Upper lobe of left lung (tissue), 6 donors: ENCODE measurements around the gene MLPH. TPM values are rescaled to one million over a fixed set of nuclear protein-coding genes. Genes with fewer than 3 reads are reported as not detected.

Source experiments
- ATAC-seq, 2 donors: fragments of 200-7000 bp; cut with Tn5 transposase; one replicate each; pipeline ENCODE4 v1.9.1; 2022; ENCODE audit warnings: mild to moderate bottlenecking in 2 of 2, moderate library complexity in 2 of 2; ENCODE audit not compliant: low FRiP score in 2 of 2
- DNase-seq, 2 donors: peaks; one replicate each; pipeline ENCODE4 v3.0.0-alpha.2; 2019 to 2020
- H3K27ac ChIP-seq, 4 donors: fragments of 200-600 bp; sonication (generic); one replicate each; pipeline ENCODE4 v1.5.1; 2016 to 2019
- H3K27me3 ChIP-seq, 4 donors: fragments of 200-600 bp; sonication (generic); one replicate each; pipeline ENCODE4 v1.5.1; 2017 to 2019
- H3K36me3 ChIP-seq, 4 donors: fragments of 200-600 bp; sonication (generic); one replicate each; pipeline ENCODE4 v1.5.1; 2016 to 2019
- H3K4me1 ChIP-seq, 4 donors: fragments of 200-600 bp; sonication (generic); one replicate each; pipeline ENCODE4 v1.5.1; 2018 to 2019
- H3K4me3 ChIP-seq, 4 donors: fragments of 200-600 bp; sonication (generic); one replicate each; pipeline ENCODE4 v1.5.1; 2017 to 2019; ENCODE audit warnings: mild to moderate bottlenecking in 2 of 4, moderate library complexity in 1 of 4
- H3K9me3 ChIP-seq, 4 donors: fragments of 200-600 bp; sonication (generic); one replicate each; pipeline ENCODE4 v1.5.1; 2018 to 2019
- CTCF ChIP-seq, 6 experiments: fragments of 450-650 bp in 4 of 6; fragments of 200-600 bp in 2 of 6; sonication (generic) in 2 of 6; IDR thresholded peaks; one replicate each; pipeline ENCODE4 v1.5.1; 2016 to 2019; ENCODE audit warnings: antibody characterized with exemption in 6 of 6
- EP300 ChIP-seq, 4 donors: sonication (generic); formaldehyde crosslinking; IDR thresholded peaks; one replicate each; pipeline ENCODE4 v1.5.1; 2017; ENCODE audit warnings: antibody characterized with exemption in 4 of 4, control low read depth in 2 of 4
- POLR2A ChIP-seq, 4 donors: fragments of 450-650 bp; IDR thresholded peaks; one replicate each; pipeline ENCODE4 v1.5.1; 2016 to 2017; ENCODE audit warnings: antibody characterized with exemption in 4 of 4, mild to moderate bottlenecking in 2 of 4
- POLR2AphosphoS5 ChIP-seq, 2 donors: sonication (generic); formaldehyde crosslinking; IDR thresholded peaks; one replicate each; pipeline ENCODE4 v1.5.1; 2017; ENCODE audit warnings: antibody characterized with exemption in 2 of 2
- WGBS, 2 donors: methylation state at CpG; one replicate each; pipeline ENCODE4 v1.1.5; 2017 to 2018; 5-methylcytosine and 5-hydroxymethylcytosine counted together
- total RNA-seq, 6 donors: library from RNA; depleted of rRNA in 4 of 6; stranded (reverse); fragments of >200 nt in 4 of 6; gene quantifications; one replicate each; pipeline versions ENCODE4 v1.1.0 to v1.2.1, GENCODE V29; 2016 to 2021
- donor health status: DM: no; HTN: no; CAD: no; lungs with moderate emphysema.
- donor health status: DM: no; HTN: yes; CAD: no; lungs with severe emphysema.

The MLPH gene
- total RNA-seq, 6 donors from 2014 or later, result 289 to 1,452 (median 502) TPM

DNA sequence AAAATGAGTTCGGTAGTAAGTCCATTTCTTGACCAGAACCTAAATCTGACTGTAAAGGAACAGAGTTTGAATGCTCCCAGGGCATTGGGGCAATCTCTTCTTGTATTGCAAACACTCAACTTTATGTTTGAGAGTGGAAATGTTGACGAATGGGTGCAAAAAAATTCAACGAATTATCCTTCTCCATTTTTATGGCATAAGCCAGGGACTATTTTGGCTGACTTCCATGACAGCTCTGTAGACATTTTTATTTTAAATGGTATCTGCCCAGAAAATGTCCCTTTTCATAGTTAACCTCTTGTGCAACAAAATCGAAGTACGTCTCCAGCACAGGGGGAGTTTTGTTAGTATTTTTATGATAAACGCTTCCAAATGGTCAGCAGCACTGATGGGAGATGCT, 3.7 kb downstream of the MLPH start:
- H3K4me3 ChIP-seq, result no peak overlapping the region
- H3K4me1 ChIP-seq, result peaks cover 10 to 34% (median 15%) of the 10 kb centered on the region in 4 donors
- DNase-seq (no peak), ATAC-seq (no peak)
- TF ChIP-seq CTCF (IDR thresholded peaks at IDR 0.05) (no peak), EP300 (IDR thresholded peaks at IDR 0.05) (no peak), POLR2AphosphoS5 (IDR thresholded peaks at IDR 0.05) (no peak), POLR2A (IDR thresholded peaks at IDR 0.05) (no peak)
- H3K27ac ChIP-seq, result peak overlapping the region in 1 of 4 donors; percentile 95
- H3K27me3 ChIP-seq, result peaks cover 0 to 20% (median 5%) of the 10 kb centered on the region in 4 donors
- peaks cover 3 to 30% (median 6%) of the 10 kb centered on the region in 4 donors for H3K36me3 ChIP-seq
- 65 to 66% methylated on average over 6 of the region's 6 CpGs for WGBS, 2 donors
- H3K9me3 ChIP-seq, result peaks cover 8 to 15% (median 10%) of the 10 kb centered on the region in 4 donors

DNA sequence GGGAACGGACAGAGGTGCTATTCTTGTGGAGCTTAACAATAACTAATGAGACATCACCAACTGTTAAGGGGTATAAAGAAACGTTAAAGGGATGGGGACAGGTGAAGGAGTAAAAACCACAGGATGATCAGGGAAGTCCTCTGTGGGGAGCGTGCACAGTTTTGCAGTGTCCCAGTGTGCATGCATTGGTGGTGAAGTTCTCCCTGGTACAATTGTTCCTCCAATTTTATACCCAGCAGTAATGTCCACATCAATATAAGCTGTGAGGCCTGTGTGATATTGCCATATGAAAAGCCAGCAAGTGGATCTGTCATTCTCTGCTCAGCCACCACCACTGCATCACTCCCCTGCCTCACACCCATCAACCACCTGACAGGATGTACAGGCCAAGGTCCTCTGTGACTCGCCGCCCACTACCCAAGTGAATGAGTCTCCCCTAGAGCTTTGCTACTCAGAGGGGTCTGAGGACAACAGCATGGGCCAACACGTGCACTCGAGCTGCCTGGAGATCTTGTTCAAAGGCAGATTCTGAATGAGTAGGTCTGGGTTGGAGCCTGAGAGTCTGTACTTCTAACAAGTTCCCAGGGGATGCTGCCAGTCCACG, 4.6 kb downstream of the MLPH start:
- Histone ChIP-seq H3K4me3 (no peak overlapping the region), H3K27me3 (peaks cover 0 to 16% (median 3%) of the 10 kb centered on the region in 4 donors), H3K36me3 (peaks cover 3 to 30% (median 7%) of the 10 kb centered on the region in 4 donors), H3K9me3 (peaks cover 8 to 15% (median 10%) of the 10 kb centered on the region in 4 donors), H3K27ac (no peak overlapping the region), H3K4me1 (peaks cover 8 to 26% (median 16%) of the 10 kb centered on the region in 4 donors)
- TF ChIP-seq POLR2AphosphoS5 (IDR thresholded peaks at IDR 0.05) (no peak), CTCF (IDR thresholded peaks at IDR 0.05) (no peak), POLR2A (IDR thresholded peaks at IDR 0.05) (no peak), EP300 (IDR thresholded peaks at IDR 0.05) (no peak)
- 91% methylated on average over 6 to 8 of the region's 8 CpGs for WGBS, 2 donors
- no peak for ATAC-seq
- peak in 1 of 2 donors; percentile 9 for DNase-seq

GRCh38 chr2:237492137-237492890, 5.3 kb downstream of the MLPH start:
- no peak for ATAC-seq

GRCh38 chr2:237494066-237494465, 7.0 kb downstream of the MLPH start:
- DNase-seq (no peak), ATAC-seq (no peak)
- Histone ChIP-seq H3K27me3 (no peaks in the 10 kb centered on the region), H3K36me3 (peaks cover 3 to 30% (median 8%) of the 10 kb centered on the region in 4 donors), H3K4me3 (no peak overlapping the region), H3K9me3 (peaks cover 8 to 15% (median 10%) of the 10 kb centered on the region in 4 donors), H3K4me1 (peaks cover 0 to 39% (median 12%) of the 10 kb centered on the region in 4 donors), H3K27ac (peak overlapping the region in 2 of 4 donors; percentile 20 to 35)
- 74 to 77% methylated on average over 5 of the region's 5 CpGs for WGBS, 2 donors
- TF ChIP-seq POLR2AphosphoS5 (IDR thresholded peaks at IDR 0.05) (no peak), EP300 (IDR thresholded peaks at IDR 0.05) (no peak)

More at GRCh38 chr2:237492137-237492890, 5.3 kb downstream of the MLPH start:
- peak overlapping the region in 1 of 4 donors; percentile 22 for H3K27ac ChIP-seq
- 83 to 87% methylated on average over 6 of the region's 6 CpGs for WGBS, 2 donors
- peaks cover under 1 to 28% (median 11%) of the 10 kb centered on the region in 4 donors for H3K4me1 ChIP-seq
- peaks cover 3 to 30% (median 8%) of the 10 kb centered on the region in 4 donors for H3K36me3 ChIP-seq
- no peak overlapping the region for H3K4me3 ChIP-seq
- peaks cover 8 to 15% (median 10%) of the 10 kb centered on the region in 4 donors for H3K9me3 ChIP-seq
- TF ChIP-seq POLR2AphosphoS5 (IDR thresholded peaks at IDR 0.05), result no peak
- DNase-seq, result no peak
- peaks cover 0 to 9% (median 0%) of the 10 kb centered on the region in 4 donors for H3K27me3 ChIP-seq

- H3K36me3 ChIP-seq, result peaks cover 3 to 30% (median 8%) of the 10 kb centered on the region in 4 donors
- H3K27me3 ChIP-seq, result no peaks in the 10 kb centered on the region
- ATAC-seq (no peak), DNase-seq (peak in 1 of 2 donors; percentile 65)
- no peak for TF ChIP-seq POLR2AphosphoS5 (IDR thresholded peaks at IDR 0.05)
- TF ChIP-seq POLR2A (IDR thresholded peaks at IDR 0.05), result no peak
- TF ChIP-seq CTCF (IDR thresholded peaks at IDR 0.05), result no peak
- no peak for TF ChIP-seq EP300 (IDR thresholded peaks at IDR 0.05)
- peak overlapping the region in 2 of 4 donors; percentile 17 to 70 for H3K27ac ChIP-seq
- WGBS, 2 donors, result 84 to 93% methylated on average over 19 to 21 of the region's 21 CpGs
- H3K4me1 ChIP-seq, result peaks cover 0 to 42% (median 13%) of the 10 kb centered on the region in 4 donors
- no peak overlapping the region for H3K4me3 ChIP-seq
- H3K9me3 ChIP-seq, result peaks cover 8 to 15% (median 10%) of the 10 kb centered on the region in 4 donors
Measured at GRCh38 chr2:237495521-237496117, 8.6 kb downstream of the MLPH start.
